Right lobe of liver (tissue), 6 donors: ENCODE measurements around the gene NCAM2. TPM values are rescaled to one million over a fixed set of nuclear protein-coding genes. Genes with fewer than 3 reads are reported as not detected.

ENCODE experiments used
- ATAC-seq, 4 donors: fragments of 200-7000 bp; cut with Tn5 transposase; one replicate each; pipeline ENCODE4 v1.9.1; 2020; ENCODE audit warnings: mild to moderate bottlenecking in 4 of 4, moderate library complexity in 4 of 4
- DNase-seq, 3 donors: peaks; one replicate each; pipeline ENCODE4 v3.0.0-alpha.2; 2020
- H3K27ac ChIP-seq, 3 donors: fragments of 200-600 bp; one replicate each; pipeline ENCODE4 v1.8.0; 2022
- H3K27me3 ChIP-seq, 2 donors: fragments of 200-600 bp; one replicate each; pipeline ENCODE4 v1.8.0; 2022
- H3K36me3 ChIP-seq, 4 donors: fragments of 200-600 bp; sonication (generic) in 1 of 4; one replicate each; pipeline versions ENCODE4 v1.5.1 to v1.8.0; 2017 to 2022; ENCODE audit warnings: control low read depth in 1 of 4
- H3K4me1 ChIP-seq, 4 donors: fragments of 200-600 bp; sonication (generic) in 1 of 4; one replicate each; pipeline versions ENCODE4 v1.5.1 to v1.8.0; 2017 to 2022; ENCODE audit warnings: control low read depth in 1 of 4
- H3K4me3 ChIP-seq, 3 donors: fragments of 200-600 bp; one replicate each; pipeline ENCODE4 v1.8.0; 2022
- H3K9me3 ChIP-seq, 4 donors: fragments of 200-600 bp; sonication (generic) in 1 of 4; one replicate each; pipeline versions ENCODE4 v1.5.1 to v1.8.0; 2017 to 2022; ENCODE audit warnings: control low read depth in 1 of 4
- CTCF ChIP-seq, 4 donors: fragments of 200-600 bp in 3 of 4; fragments of 450-650 bp in 1 of 4; IDR thresholded peaks; one replicate each; pipeline versions ENCODE4 v1.5.1 to v1.8.0; 2016 to 2022; ENCODE audit warnings: antibody characterized with exemption in 4 of 4, mild to moderate bottlenecking in 2 of 4
- POLR2A ChIP-seq: fragments of 450-650 bp; IDR thresholded peaks from one replicate; pipeline ENCODE4 v1.6.1; 2017; ENCODE audit warnings: antibody characterized with exemption, mild to moderate bottlenecking
- WGBS: methylation state at CpG from one replicate; pipeline ENCODE4 v1.1.6; 2018; ENCODE audit warnings: low coverage, low lambda C conversion rate; ENCODE audit not compliant: insufficient coverage; ENCODE audit errors: missing lambda C conversion rate; 5-methylcytosine and 5-hydroxymethylcytosine counted together
- intact Hi-C, 2 donors: fragments of 100-400 bp; cut with DNase I; formaldehyde crosslinking; loops; one replicate each; pipeline versions ENCODE4 v1.11.2 to v1.14.1; 2022
- total RNA-seq, 6 experiments: library from RNA; depleted of rRNA in 2 of 6; stranded (reverse); fragments of >200 nt in 2 of 6; fragmentation: NEBNext Ultra II Directional in 3 of 6; extraction: Animal tissue kit (Norgen Biotek cat#: 25700) in 3 of 6; gene quantifications; one replicate each; pipeline versions ENCODE4 v1.1.0 to v1.2.4, GENCODE V29; 2016 to 2023
- donor health status: DM: no; HTN: yes; CAD: no.
- donor health status: DM: no; HTN: no; CAD: no.
- donor health status: DM: no; HTN: no; CAD: no.
- donor health status: DM: no; HTN: yes; CAD: no.
- donor health status: DM: no; HTN: yes; CAD: no.

The NCAM2 gene
- total RNA-seq, 6 experiments from 2014 or later = 0.38 to 1.4 (median 0.81) TPM; not detected in 2

- TF ChIP-seq CTCF (IDR thresholded peaks at IDR 0.05) (no peak), POLR2A (no peak)
These were observed 936 bp upstream of the NCAM2 start for GRCh38 chr21:20997311-20997635.

DNA sequence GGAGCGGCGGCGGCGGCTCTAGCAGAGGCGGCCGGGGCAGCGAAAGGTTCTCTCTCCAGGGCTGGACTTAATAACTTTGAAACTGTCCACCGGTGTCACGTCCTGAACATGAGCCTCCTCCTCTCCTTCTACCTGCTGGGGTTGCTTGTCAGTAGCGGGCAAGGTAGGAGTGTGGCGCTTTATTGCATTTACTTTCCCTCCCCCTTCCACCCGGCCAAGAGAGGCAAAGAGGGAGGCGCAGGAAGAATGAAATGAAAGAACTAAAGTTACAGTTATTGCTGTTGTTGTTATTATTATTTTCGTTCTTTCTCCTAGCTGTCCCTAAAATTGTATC, 214 bp downstream of the NCAM2 start:
- Histone ChIP-seq H3K4me3 (peak overlapping the region; percentile 17 to 45 (median 43)), H3K36me3 (no peaks in the 10 kb centered on the region), H3K27ac (no peak overlapping the region), H3K9me3 (no peaks in the 10 kb centered on the region), H3K27me3 (peaks cover 4% of the 10 kb centered on the region in 2 donors), H3K4me1 (no peaks in the 10 kb centered on the region)
- ATAC-seq (no peak), DNase-seq (no peak)
- intact Hi-C loops = no loop called here
- TF ChIP-seq POLR2A (peak; percentile 14), CTCF (IDR thresholded peaks at IDR 0.05) (no peak)
- 2% methylated on average over 7 of the region's 14 CpGs for WGBS

More at GRCh38 chr21:20997311-20997635, 936 bp upstream of the NCAM2 start:
- DNase-seq = no peak
- H3K9me3 ChIP-seq = no peaks in the 10 kb centered on the region
- H3K4me1 ChIP-seq = no peaks in the 10 kb centered on the region
- no peaks in the 10 kb centered on the region for H3K36me3 ChIP-seq
- 1% methylated on average over 12 of the region's 20 CpGs for WGBS
- H3K4me3 ChIP-seq = peak overlapping the region; percentile 30 to 45 (median 32)
- no peak overlapping the region for H3K27ac ChIP-seq
- intact Hi-C loops = no loop called here
- peak; percentile 11 to 25 (median 18) for ATAC-seq
- H3K27me3 ChIP-seq = peaks cover 4% of the 10 kb centered on the region in 2 donors

GRCh38 chr21:20998886-20999285, 677 bp downstream of the NCAM2 start:
- TF ChIP-seq CTCF (IDR thresholded peaks at IDR 0.05) (no peak), POLR2A (no peak)
- no peak overlapping the region for H3K27ac ChIP-seq
- ATAC-seq (no peak), DNase-seq (no peak)
- 36% methylated on average over 5 of the region's 5 CpGs for WGBS
- intact Hi-C loops = no loop called here
- no peaks in the 10 kb centered on the region for H3K36me3 ChIP-seq
- peak overlapping the region; percentile 17 to 45 (median 43) for H3K4me3 ChIP-seq
- H3K4me1 ChIP-seq = no peaks in the 10 kb centered on the region
- H3K9me3 ChIP-seq = no peaks in the 10 kb centered on the region
- H3K27me3 ChIP-seq = peaks cover 4% of the 10 kb centered on the region in 2 donors

DNA sequence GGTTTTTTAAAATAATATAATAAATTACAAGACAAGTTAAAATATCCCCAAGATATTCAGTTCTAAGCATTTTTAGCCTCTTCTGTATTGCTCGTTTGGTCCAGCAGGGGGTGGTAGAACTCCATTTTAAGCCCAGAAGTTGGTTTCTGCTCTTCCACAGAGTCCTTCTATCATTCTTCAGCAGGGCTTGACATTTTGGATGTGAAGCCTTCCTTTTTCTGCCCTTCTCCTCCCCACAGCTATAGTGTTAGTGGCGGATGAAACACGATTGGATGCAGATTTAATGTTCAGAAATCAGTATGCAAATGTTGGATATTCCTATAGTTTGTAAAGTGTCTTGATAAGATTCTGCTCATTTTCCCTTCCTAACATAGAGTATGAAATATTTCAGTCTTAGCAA, 1.4 kb downstream of the NCAM2 start:
- intact Hi-C loops = no loop called here
- 11% methylated on average over 3 of the region's 3 CpGs for WGBS
- peak; percentile 44 to 75 (median 63) for TF ChIP-seq CTCF (IDR thresholded peaks at IDR 0.05)
- TF ChIP-seq POLR2A = no peak
- Histone ChIP-seq H3K36me3 (no peaks in the 10 kb centered on the region), H3K9me3 (no peaks in the 10 kb centered on the region), H3K4me3 (no peak overlapping the region), H3K27me3 (peaks cover 4% of the 10 kb centered on the region in 2 donors), H3K4me1 (no peaks in the 10 kb centered on the region), H3K27ac (no peak overlapping the region)
- peak; percentile 44 to 60 (median 53) for ATAC-seq
- DNase-seq = no peak

- no peak overlapping the region for H3K27ac ChIP-seq
- H3K4me3 ChIP-seq = no peak overlapping the region
- no peaks in the 10 kb centered on the region for H3K9me3 ChIP-seq
- TF ChIP-seq POLR2A (no peak), CTCF (IDR thresholded peaks at IDR 0.05) (no peak)
- ATAC-seq (no peak), DNase-seq (no peak)
- H3K27me3 ChIP-seq = peaks cover 4% of the 10 kb centered on the region in 2 donors
- intact Hi-C loops = no loop called here
- H3K4me1 ChIP-seq = no peaks in the 10 kb centered on the region
- H3K36me3 ChIP-seq = no peaks in the 10 kb centered on the region
- 37% methylated on average over 3 of the region's 3 CpGs for WGBS
These were observed 2.5 kb downstream of the NCAM2 start for GRCh38 chr21:21000591-21001175.
